ENCODE measurements around the gene CHMP1A.
"Not testable (repeated sequence)": the region's sequence is repeated elsewhere in the genome, so short reads cannot be mapped to it uniquely, and the experiment has no call there.

CHMP1A gene

GRCh38 chr16:89691986-89692569 lies 34.6 kb upstream of the CHMP1A start:
- H4K20me1 ChIP-seq (ENCODE audit: control insufficient read depth, insufficient read depth, low read depth, low read length): no peaks in the 10 kb centered on the region
- no peaks in the 10 kb centered on the region for H3K27me3 ChIP-seq (ENCODE audit: control insufficient read depth, low read length)
- H3K4me1 ChIP-seq (ENCODE audit: control insufficient read depth, low read length): peaks cover 30% of the 10 kb centered on the region
- no peak overlapping the region for H3K4me3 ChIP-seq (ENCODE audit: low read length)
- no peak for TF ChIP-seq EZH2phosphoT487 (IDR thresholded peaks at IDR 0.05; ENCODE audit: borderline replicate concordance, low read length)
- no peak for TF ChIP-seq CTCF (IDR thresholded peaks at IDR 0.05; ENCODE audit: low read depth, low read length, poor library complexity, severe bottlenecking)
- H3K27ac ChIP-seq (ENCODE audit: low read depth, low read length): no peak overlapping the region
- no peaks in the 10 kb centered on the region for H3K9me3 ChIP-seq (ENCODE audit: control insufficient read depth, insufficient read depth, low read length)
- H3K79me2 ChIP-seq (ENCODE audit: control insufficient read depth, low read length): peaks cover 25% of the 10 kb centered on the region
- no peaks in the 10 kb centered on the region for H3K9me2 ChIP-seq (replicated peaks; ENCODE audit: control insufficient read depth, low read length)
- peaks cover 87% of the 10 kb centered on the region for H3K36me3 ChIP-seq (ENCODE audit: control insufficient read depth, low read length)
- no peak overlapping the region for H3K4me2 ChIP-seq (ENCODE audit: low read length)
- no peaks in the 10 kb centered on the region for H3F3A ChIP-seq (ENCODE audit: control insufficient read depth, insufficient read depth)

- Histone ChIP-seq H3K36me3 (ENCODE audit: control insufficient read depth, low read length) (peaks cover 83% of the 10 kb centered on the region), H3K9me3 (ENCODE audit: control insufficient read depth, insufficient read depth, low read length) (no peaks in the 10 kb centered on the region), H3K4me2 (ENCODE audit: low read length) (no peak overlapping the region), H4K20me1 (ENCODE audit: control insufficient read depth, insufficient read depth, low read depth, low read length) (no peaks in the 10 kb centered on the region), H3K27ac (ENCODE audit: low read depth, low read length) (no peak overlapping the region), H3K79me2 (ENCODE audit: control insufficient read depth, low read length) (peaks cover 27% of the 10 kb centered on the region), H3K4me3 (ENCODE audit: low read length) (no peak overlapping the region), H3K4me1 (ENCODE audit: control insufficient read depth, low read length) (peaks cover 25% of the 10 kb centered on the region), H3F3A (ENCODE audit: control insufficient read depth, insufficient read depth) (no peaks in the 10 kb centered on the region), H3K9me2 (replicated peaks; ENCODE audit: control insufficient read depth, low read length) (no peaks in the 10 kb centered on the region), H3K27me3 (ENCODE audit: control insufficient read depth, low read length) (no peaks in the 10 kb centered on the region)
- no peak for TF ChIP-seq EZH2phosphoT487 (IDR thresholded peaks at IDR 0.05; ENCODE audit: borderline replicate concordance, low read length)
- TF ChIP-seq CTCF (IDR thresholded peaks at IDR 0.05; ENCODE audit: low read depth, low read length, poor library complexity, severe bottlenecking): no peak
Measured at GRCh38 chr16:89691231-89691985, 33.9 kb upstream of the CHMP1A start.

- Histone ChIP-seq H3K9me3 (ENCODE audit: control insufficient read depth, insufficient read depth, low read length) (peaks cover 2% of the 10 kb centered on the region; the same call in 1 of the 2 replicates), H3K4me1 (ENCODE audit: control insufficient read depth, low read length) (peaks cover 19% of the 10 kb centered on the region), H3K27ac (ENCODE audit: low read depth, low read length) (no peak overlapping the region), H3F3A (ENCODE audit: control insufficient read depth, insufficient read depth) (no peaks in the 10 kb centered on the region), H3K27me3 (ENCODE audit: control insufficient read depth, low read length) (no peaks in the 10 kb centered on the region), H4K20me1 (ENCODE audit: control insufficient read depth, insufficient read depth, low read depth, low read length) (no peaks in the 10 kb centered on the region), H3K79me2 (ENCODE audit: control insufficient read depth, low read length) (peaks cover 27% of the 10 kb centered on the region), H3K4me3 (ENCODE audit: low read length) (no peak overlapping the region), H3K4me2 (ENCODE audit: low read length) (no peak overlapping the region), H3K9me2 (replicated peaks; ENCODE audit: control insufficient read depth, low read length) (no peaks in the 10 kb centered on the region), H3K36me3 (ENCODE audit: control insufficient read depth, low read length) (peaks cover 80% of the 10 kb centered on the region)
- TF ChIP-seq EZH2phosphoT487 (IDR thresholded peaks at IDR 0.05; ENCODE audit: borderline replicate concordance, low read length) (no peak), CTCF (IDR thresholded peaks at IDR 0.05; ENCODE audit: low read depth, low read length, poor library complexity, severe bottlenecking) (no peak)
Measured at GRCh38 chr16:89690392-89690901, 32.9 kb upstream of the CHMP1A start.

GRCh38 chr16:89689621-89690020 lies 32.1 kb upstream of the CHMP1A start:
- H3K4me2 ChIP-seq (ENCODE audit: low read length); H3K27ac ChIP-seq (ENCODE audit: low read depth, low read length); H3K27me3 ChIP-seq (ENCODE audit: control insufficient read depth, low read length); H4K20me1 ChIP-seq (ENCODE audit: control insufficient read depth, insufficient read depth, low read depth, low read length); H3F3A ChIP-seq (ENCODE audit: control insufficient read depth, insufficient read depth); H3K9me3 ChIP-seq (ENCODE audit: control insufficient read depth, insufficient read depth, low read length); H3K4me3 ChIP-seq (ENCODE audit: low read length); H3K9me2 ChIP-seq (replicated peaks; ENCODE audit: control insufficient read depth, low read length): not testable (repeated sequence)
- peaks cover 80% of the 10 kb centered on the region for H3K36me3 ChIP-seq (ENCODE audit: control insufficient read depth, low read length)
- H3K4me1 ChIP-seq (ENCODE audit: control insufficient read depth, low read length): peaks cover 19% of the 10 kb centered on the region
- H3K79me2 ChIP-seq (ENCODE audit: control insufficient read depth, low read length): peaks cover 27% of the 10 kb centered on the region

Measured in DOHH2 (cell line).